ENCODE measurements around the gene ASXL1. TPM values are rescaled to one million over a fixed set of nuclear protein-coding genes. Genes with fewer than 3 reads are reported as not detected.

Gene ASXL1
- polyA plus RNA-seq, 1 donor (not counting 4 experiments of a cell fraction or from before 2014, with no cell fraction given), result 20.0 TPM

GRCh38 chr20:32429343-32429742 lies 71.2 kb downstream of the ASXL1 start:
- Histone ChIP-seq H3K4me1 (ENCODE audit: control insufficient read depth, extremely low read depth, insufficient read depth, low read length) (no peaks in the 10 kb centered on the region), H3K36me3 (ENCODE audit: control insufficient read depth in 2 of 2, extremely low read depth in 1 of 2, insufficient read depth in 2 of 2, low read length in 2 of 2) (peaks cover 18 to 45% of the 10 kb centered on the region in 2 experiments), H3K4me3 (ENCODE audit: control insufficient read depth in 2 of 3, extremely low read depth in 1 of 3, insufficient read depth in 2 of 3, low read depth in 1 of 3, low read length in 3 of 3) (no peak overlapping the region), H3K4me2 (ENCODE audit: control insufficient read depth, extremely low read depth, insufficient read depth, low read depth, low read length) (no peak overlapping the region), H3K27ac (ENCODE audit: control insufficient read depth, insufficient read depth, low read length) (no peak overlapping the region), H3K79me2 (ENCODE audit: control insufficient read depth, insufficient read depth, low read length) (peaks cover 1% of the 10 kb centered on the region), H3K9me3 (ENCODE audit: control insufficient read depth, low read depth, low read length) (no peaks in the 10 kb centered on the region), H2AFZ (ENCODE audit: control insufficient read depth, low read length) (no peak overlapping the region), H4K20me1 (ENCODE audit: control insufficient read depth, extremely low read depth, insufficient read depth, low read length) (no peaks in the 10 kb centered on the region), H3K27me3 (ENCODE audit: control insufficient read depth, extremely low read depth, insufficient read depth, low read length) (no peaks in the 10 kb centered on the region), H3K9ac (ENCODE audit: control insufficient read depth, extremely low read depth, insufficient read depth, low read length) (no peak overlapping the region), H3K9me1 (ENCODE audit: control insufficient read depth, extremely low read depth, insufficient read depth, low read length) (no peaks in the 10 kb centered on the region)
- dilution Hi-C loops (cut with MboI; ENCODE audit: extremely low pct_ligation_motif_present, low sequenced_read_pairs), result no loop called here
- no peak for TF ChIP-seq CTCF (optimal IDR thresholded peaks at IDR 0.05 in 1 of 3, IDR thresholded peaks at IDR 0.05 in 1 of 3, conservative IDR thresholded peaks at IDR 0.05 in 1 of 3; ENCODE audit: extremely low read depth in 1 of 3, insufficient read depth in 2 of 3, low read length in 3 of 3)
- no peak for TF ChIP-seq EZH2 (IDR thresholded peaks at IDR 0.05; ENCODE audit: low read length)
- DNase-seq (ENCODE audit: low read depth, low spot score), result no peak
- FAIRE-seq, result no peak

- FAIRE-seq (no peak), DNase-seq (ENCODE audit: low read depth, low spot score) (no peak)
- peaks cover 1% of the 10 kb centered on the region for H3K79me2 ChIP-seq (ENCODE audit: control insufficient read depth, insufficient read depth, low read length)
- H3K4me1 ChIP-seq (ENCODE audit: control insufficient read depth, extremely low read depth, insufficient read depth, low read length), result no peaks in the 10 kb centered on the region
- no peak overlapping the region for H3K4me3 ChIP-seq (ENCODE audit: control insufficient read depth in 2 of 3, extremely low read depth in 1 of 3, insufficient read depth in 2 of 3, low read depth in 1 of 3, low read length in 3 of 3)
- H3K36me3 ChIP-seq (ENCODE audit: control insufficient read depth in 2 of 2, extremely low read depth in 1 of 2, insufficient read depth in 2 of 2, low read length in 2 of 2), result peaks cover 19 to 49% of the 10 kb centered on the region in 2 experiments
- H4K20me1 ChIP-seq (ENCODE audit: control insufficient read depth, extremely low read depth, insufficient read depth, low read length), result no peaks in the 10 kb centered on the region
- no peak overlapping the region for H2AFZ ChIP-seq (ENCODE audit: control insufficient read depth, low read length)
- no peak overlapping the region for H3K27ac ChIP-seq (ENCODE audit: control insufficient read depth, insufficient read depth, low read length)
- dilution Hi-C loops (cut with MboI; ENCODE audit: extremely low pct_ligation_motif_present, low sequenced_read_pairs), result no loop called here
- no peaks in the 10 kb centered on the region for H3K27me3 ChIP-seq (ENCODE audit: control insufficient read depth, extremely low read depth, insufficient read depth, low read length)
- H3K9me3 ChIP-seq (ENCODE audit: control insufficient read depth, low read depth, low read length), result no peaks in the 10 kb centered on the region
- no peak overlapping the region for H3K4me2 ChIP-seq (ENCODE audit: control insufficient read depth, extremely low read depth, insufficient read depth, low read depth, low read length)
- H3K9me1 ChIP-seq (ENCODE audit: control insufficient read depth, extremely low read depth, insufficient read depth, low read length), result no peaks in the 10 kb centered on the region
- no peak overlapping the region for H3K9ac ChIP-seq (ENCODE audit: control insufficient read depth, extremely low read depth, insufficient read depth, low read length)
- no peak for TF ChIP-seq CTCF (optimal IDR thresholded peaks at IDR 0.05 in 1 of 3, IDR thresholded peaks at IDR 0.05 in 1 of 3, conservative IDR thresholded peaks at IDR 0.05 in 1 of 3; ENCODE audit: extremely low read depth in 1 of 3, insufficient read depth in 2 of 3, low read length in 3 of 3)
- TF ChIP-seq EZH2 (IDR thresholded peaks at IDR 0.05; ENCODE audit: low read length), result no peak
Observed at GRCh38 chr20:32429745-32430360, 71.7 kb downstream of the ASXL1 start.

Measured in keratinocyte (primary cell).